GM12878 (cell line): Measurements from ENCODE around the gene EPB41L2. TPM values are rescaled to one million over a fixed set of nuclear protein-coding genes. Genes with fewer than 3 reads are reported as not detected.

Experiments
- ATAC-seq: fragments of 200-7000 bp; cut with Tn5 transposase; 3 replicates; pipeline ENCODE4 v1.9.1; 2020; ENCODE audit warnings: mild to moderate bottlenecking, moderate library complexity
- BruUV-seq: library from RNA; stranded (reverse); fragments of 400-500 nt; replicated peaks from 2 replicates; lab custom pipeline; 2021; lab: Mats Ljungman, UMichigan
- CTCF ChIA-PET: fragments of 300-600 bp; sonication (Branson Sonifier 250); formaldehyde crosslinking; extraction: SDS; loops from one replicate; lab custom pipeline; 2021; ENCODE audit warnings: inconsistent platforms; lab: Yijun Ruan, JAX
- POLR2A ChIA-PET: fragments of 350-600 bp; formaldehyde crosslinking; extraction: SDS; loops from one replicate; lab custom pipeline; 2021; ENCODE audit warnings: inconsistent platforms; lab: Charles Lee
- RAD21 ChIA-PET: fragments of 300-600 bp; sonication (Branson Sonifier 250); formaldehyde crosslinking; loops from one replicate; lab custom pipeline; 2023; ENCODE audit warnings: antibody characterized with exemption; ENCODE audit not compliant: unreplicated experiment; lab: Charles Lee
- SMC1A ChIA-PET: fragments of 300-600 bp; sonication (Branson Sonifier 250); formaldehyde crosslinking; loops from one replicate; lab custom pipeline; 2023; ENCODE audit not compliant: unreplicated experiment, uncharacterized antibody; lab: Charles Lee
- DNase-seq: peaks from one replicate; pipeline ENCODE4 v3.0.0-alpha.2; 2011; ENCODE audit warnings: low read depth, low spot score
- FAIRE-seq: peaks from 3 replicates; lab custom pipeline; 2011; peaks lifted over from hg19 to GRCh38; lab: Jason Lieb, UNC
- H2AFZ ChIP-seq: 2 replicates; pipeline ENCODE4 v1.6.0; 2011; ENCODE audit warnings: low read depth, low read length, control low read depth; ENCODE audit not compliant: control insufficient read depth
- H3K27ac ChIP-seq: 2 replicates; pipeline ENCODE4 v1.5.1; 2011; ENCODE audit warnings: control low read depth; ENCODE audit not compliant: control insufficient read depth, insufficient read depth
- H3K27me3 ChIP-seq, 2 experiments: replicated peaks in 1 of 2; 2 replicates each; pipeline versions ENCODE4 v1.6.0 to v1.6.1; 2011; ENCODE audit warnings: low read length in 1 of 2; ENCODE audit not compliant: control insufficient read depth in 2 of 2, insufficient read depth in 2 of 2
- H3K36me3 ChIP-seq, 2 experiments: 2 replicates each; pipeline ENCODE4 v1.5.1; 2011; ENCODE audit warnings: low read length in 1 of 2; ENCODE audit not compliant: control insufficient read depth in 2 of 2, insufficient read depth in 2 of 2
- H3K4me1 ChIP-seq: 2 replicates; pipeline ENCODE4 v1.6.1; 2011; ENCODE audit warnings: mild to moderate bottlenecking, low read length, moderate library complexity, mixed read lengths; ENCODE audit not compliant: control insufficient read depth, insufficient read depth
- H3K4me2 ChIP-seq: 2 replicates; pipeline ENCODE4 v1.6.0; 2011; ENCODE audit warnings: control low read depth; ENCODE audit not compliant: control insufficient read depth, insufficient read depth
- H3K4me3 ChIP-seq: fragments of 200-600 bp; sonication (generic); 2 replicates; pipeline ENCODE4 v1.5.1; 2016
- H3K79me2 ChIP-seq: 2 replicates; pipeline ENCODE4 v1.6.0; 2011; ENCODE audit warnings: low read length; ENCODE audit not compliant: control insufficient read depth, insufficient read depth
- H3K9ac ChIP-seq: 2 replicates; pipeline ENCODE4 v1.8.0; 2011; ENCODE audit warnings: low read length, control low read depth, mixed read lengths; ENCODE audit not compliant: control insufficient read depth, insufficient read depth
- H3K9me3 ChIP-seq: replicated peaks from 3 replicates; pipeline ENCODE4 v1.5.1; 2011; ENCODE audit warnings: mild to moderate bottlenecking, low read length; ENCODE audit not compliant: control insufficient read depth, insufficient read depth
- H4K20me1 ChIP-seq: 2 replicates; pipeline ENCODE4 v1.6.0; 2011; ENCODE audit not compliant: control insufficient read depth, insufficient read depth
- EED ChIP-seq: sonication (generic); IDR thresholded peaks from 2 replicates; pipeline ENCODE4 v1.6.1; 2016; ENCODE audit warnings: antibody characterized with exemption, low read depth
- HCFC1 ChIP-seq: fragments of 150-350 bp; IDR thresholded peaks from 2 replicates; pipeline ENCODE4 v1.6.1; 2014; ENCODE audit warnings: low read length
- LARP7 ChIP-seq: fragments of 450-650 bp; IDR thresholded peaks from 2 replicates; pipeline ENCODE4 v1.6.1; 2017; ENCODE audit warnings: mild to moderate bottlenecking
- NFIC ChIP-seq: IDR thresholded peaks from 2 replicates; pipeline ENCODE4 v1.6.1; 2012; ENCODE audit warnings: low read depth, mild to moderate bottlenecking, inconsistent platforms, low read length, moderate library complexity
- NFXL1 ChIP-seq: fragments of 450-650 bp; IDR thresholded peaks from 2 replicates; pipeline ENCODE4 v1.6.1; 2017; ENCODE audit warnings: antibody characterized with exemption, mild to moderate bottlenecking, borderline replicate concordance
- NR2C1 ChIP-seq: fragments of 450-650 bp; IDR thresholded peaks from 2 replicates; pipeline ENCODE4 v1.6.1; 2017; ENCODE audit warnings: antibody characterized with exemption, mild to moderate bottlenecking, moderate library complexity
- POLR2A ChIP-seq: IDR thresholded peaks from 2 replicates; pipeline ENCODE4 v1.6.1; 2011; ENCODE audit warnings: low read depth, mild to moderate bottlenecking, low read length
- RAD21 ChIP-seq: IDR thresholded peaks from 2 replicates; pipeline ENCODE4 v1.6.1; 2011; ENCODE audit warnings: mild to moderate bottlenecking, low read depth, low read length, moderate library complexity; ENCODE audit not compliant: insufficient read depth
- RFX5 ChIP-seq: IDR thresholded peaks from 2 replicates; pipeline ENCODE4 v1.6.1; 2011; ENCODE audit warnings: low read depth, low read length, improper control_type of control experiment
- SMAD1 ChIP-seq: fragments of 450-650 bp; IDR thresholded peaks from 2 replicates; pipeline ENCODE4 v1.6.1; 2018; ENCODE audit warnings: mild to moderate bottlenecking, low read depth; ENCODE audit not compliant: partially characterized antibody
- SUPT20H ChIP-seq: IDR thresholded peaks from 2 replicates; pipeline ENCODE4 v1.6.1; 2011; ENCODE audit warnings: low read depth, mild to moderate bottlenecking, low read length, moderate library complexity, borderline replicate concordance; ENCODE audit not compliant: control insufficient read depth
- WGBS: methylation state at CpG from one replicate; pipeline ENCODE4 v1.1.6; 2016; ENCODE audit warnings: low lambda C conversion rate; ENCODE audit not compliant: insufficient replicate concordance, insufficient coverage; ENCODE audit errors: missing lambda C conversion rate; 5-methylcytosine and 5-hydroxymethylcytosine counted together
- in situ Hi-C: fragments of 300-500 bp; cut with MboI; formaldehyde crosslinking; loops from 9 replicates; pipeline ENCODE4 v1.14.3; 2018; ENCODE audit warnings: mixed read lengths
- intact Hi-C: fragments of 100-400 bp; cut with micrococcal nuclease; formaldehyde crosslinking; loops from one replicate; pipeline ENCODE4 v1.14.2; 2022; ENCODE audit not compliant: unreplicated experiment
- polyA plus RNA-seq, 11 experiments: library from polyadenylated mRNA; depleted of rRNA in 4 of 11; unstranded in 6 of 11; stranded (reverse) in 5 of 11; fragments of >200 nt; fragmentation: Nextera tagmentation in 4 of 11; fragmentation: Illumina TruSeq in 1 of 11; extraction: Ambion mirVana in 4 of 11; extraction: Trizol in 1 of 11; gene quantifications; 1 replicate in 1 of 11; 2 replicates in 10 of 11; pipeline versions ENCODE4 v1.2.1 to v1.2.3, GENCODE V29; 2011 to 2016; ENCODE audit warnings: inconsistent platforms in 2 of 11, missing spikeins in 2 of 11, low read depth in 1 of 11
- total RNA-seq, 4 experiments: library from RNA; depleted of rRNA in 3 of 4; stranded (reverse); fragments of >200 nt in 3 of 4; fragmentation: Illumina TruSeq in 1 of 4; extraction: Trizol in 1 of 4; gene quantifications; 2 replicates each; pipeline versions ENCODE4 v1.2.1 to v1.2.3, GENCODE V29; 2013 to 2021
- TF ChIP-seq, protein P1 (sequence below): IDR thresholded peaks from 2 replicates; pipeline ENCODE4 v1.6.1; 2011; ENCODE audit warnings: low read depth, low read length, improper control_type of control experiment, borderline replicate concordance

The EPB41L2 gene
- total and polyA plus RNA-seq, 10 of the 15 experiments (the other 5 are each of a cell fraction or from before 2014, with no cell fraction given), result 7.4 to 41.6 (median 19.0) TPM

DNA sequence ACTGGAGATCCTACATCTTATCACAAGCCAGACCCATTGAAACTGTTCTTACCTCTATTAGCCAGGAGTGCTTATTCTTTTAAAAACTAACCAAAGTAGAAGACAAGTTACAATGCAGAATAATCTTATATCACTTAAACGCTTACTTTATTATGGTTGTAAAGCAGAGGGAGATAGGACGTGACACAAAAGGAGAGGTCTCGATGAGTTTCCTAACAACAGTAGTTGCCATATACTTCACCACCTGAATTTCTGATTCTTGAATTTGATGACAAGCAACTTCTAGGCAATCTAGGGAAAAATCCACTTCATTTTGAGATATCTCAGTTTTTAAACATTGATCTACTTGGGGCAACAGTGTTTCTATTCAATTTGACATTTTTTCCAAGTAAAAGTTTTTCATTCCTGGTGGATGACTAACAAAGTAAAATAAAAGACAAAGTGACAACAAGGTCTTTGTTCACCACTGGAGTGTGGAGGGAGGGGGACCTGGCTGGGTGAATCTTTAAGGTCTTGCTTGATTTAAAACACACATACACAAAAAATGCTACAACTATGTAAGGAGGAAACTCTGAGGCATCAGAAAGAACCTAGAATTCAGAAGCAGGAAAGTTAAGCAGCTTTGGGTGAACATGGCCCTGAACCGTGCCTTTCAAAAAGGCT is 125.0 kb downstream of the EPB41L2 start:
- no peak overlapping the region for H2AFZ ChIP-seq
- no peak overlapping the region for H3K9ac ChIP-seq
- H4K20me1 ChIP-seq, result no peaks in the 10 kb centered on the region
- no TSS peak for BruUV-seq
- FAIRE-seq (no peak), DNase-seq (no peak), ATAC-seq (no peak)
- no peaks in the 10 kb centered on the region for H3K4me1 ChIP-seq
- H3K27ac ChIP-seq, result no peak overlapping the region
- H3K4me3 ChIP-seq, result no peak overlapping the region
- intact Hi-C loops (no loop called here), in situ Hi-C loops (no loop called here)
- H3K79me2 ChIP-seq, result no peaks in the 10 kb centered on the region
- WGBS, result 98% methylated on average over 4 of the region's 4 CpGs
- H3K4me2 ChIP-seq, result no peak overlapping the region
- RAD21 ChIA-PET, result no interaction called here
- POLR2A ChIA-PET, result no interaction called here
- CTCF ChIA-PET, result no interaction called here
- no peaks in the 10 kb centered on the region for H3K36me3 ChIP-seq
- no peaks in the 10 kb centered on the region for H3K27me3 ChIP-seq
- H3K9me3 ChIP-seq, result no peaks in the 10 kb centered on the region
- SMC1A ChIA-PET, result no interaction called here
- TF ChIP-seq HCFC1 (no peak), LARP7 (no peak), RAD21 (no peak), NFIC (no peak), SMAD1 (no peak), RFX5 (no peak), POLR2A (no peak), SUPT20H (no peak), EED (no peak), NR2C1 (no peak), NFXL1 (no peak)
- TF ChIP-seq, protein P1, sequence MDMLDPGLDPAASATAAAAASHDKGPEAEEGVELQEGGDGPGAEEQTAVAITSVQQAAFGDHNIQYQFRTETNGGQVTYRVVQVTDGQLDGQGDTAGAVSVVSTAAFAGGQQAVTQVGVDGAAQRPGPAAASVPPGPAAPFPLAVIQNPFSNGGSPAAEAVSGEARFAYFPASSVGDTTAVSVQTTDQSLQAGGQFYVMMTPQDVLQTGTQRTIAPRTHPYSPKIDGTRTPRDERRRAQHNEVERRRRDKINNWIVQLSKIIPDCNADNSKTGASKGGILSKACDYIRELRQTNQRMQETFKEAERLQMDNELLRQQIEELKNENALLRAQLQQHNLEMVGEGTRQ, result no peak
